GM06990 (cell line): ENCODE data around the gene PC.

ENCODE experiments used
- DNase-seq: peaks from one replicate; pipeline ENCODE4 v3.0.0-alpha.2; 2011; ENCODE audit not compliant: insufficient read length; ENCODE audit errors: extremely low read depth
- H3K27me3 ChIP-seq: replicated peaks from 2 replicates; pipeline ENCODE4 v1.6.0; 2011; ENCODE audit warnings: low read length; ENCODE audit not compliant: control insufficient read depth, insufficient read depth
- H3K36me3 ChIP-seq: 2 replicates; pipeline ENCODE4 v1.5.1; 2011; ENCODE audit warnings: low read length; ENCODE audit not compliant: control insufficient read depth, insufficient read depth
- H3K4me3 ChIP-seq: replicated peaks from 2 replicates; pipeline ENCODE4 v1.5.1; 2011; ENCODE audit warnings: low read depth, mild to moderate bottlenecking, control low read depth, low read length
- TF ChIP-seq, protein P1 (sequence below): IDR thresholded peaks from 2 replicates; pipeline ENCODE4 v1.5.1; 2011; ENCODE audit warnings: low read length, control low read depth, mild to moderate bottlenecking, inconsistent platforms; ENCODE audit not compliant: insufficient read depth, poor library complexity, severe bottlenecking

Gene PC

DNA sequence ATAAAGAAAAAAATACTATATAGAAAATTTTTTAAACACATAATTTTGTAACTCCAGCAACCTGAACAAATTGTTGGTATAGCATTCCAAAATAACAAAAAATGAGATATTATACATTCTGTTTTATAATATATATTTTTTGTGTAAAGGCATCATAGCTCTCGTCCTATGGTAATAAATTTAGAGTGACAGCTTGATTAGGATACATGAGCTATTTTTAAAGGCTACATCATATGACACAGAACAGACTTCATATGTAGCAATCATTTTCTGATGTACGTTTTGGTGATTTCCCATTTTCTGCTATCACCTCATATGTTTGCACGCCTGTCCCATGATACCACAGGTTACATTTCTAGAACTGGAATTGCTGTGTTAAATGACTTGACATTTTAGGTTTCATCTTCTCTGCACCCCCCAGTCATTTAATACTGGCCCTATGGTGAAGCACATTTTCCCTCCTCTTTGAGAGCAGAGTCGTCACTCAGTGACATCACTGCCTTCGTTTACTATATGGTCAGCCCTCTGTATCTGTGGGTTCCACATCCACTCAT is 19.5 kb downstream of the PC start:
- DNase-seq = no peak
- TF ChIP-seq, protein P1, sequence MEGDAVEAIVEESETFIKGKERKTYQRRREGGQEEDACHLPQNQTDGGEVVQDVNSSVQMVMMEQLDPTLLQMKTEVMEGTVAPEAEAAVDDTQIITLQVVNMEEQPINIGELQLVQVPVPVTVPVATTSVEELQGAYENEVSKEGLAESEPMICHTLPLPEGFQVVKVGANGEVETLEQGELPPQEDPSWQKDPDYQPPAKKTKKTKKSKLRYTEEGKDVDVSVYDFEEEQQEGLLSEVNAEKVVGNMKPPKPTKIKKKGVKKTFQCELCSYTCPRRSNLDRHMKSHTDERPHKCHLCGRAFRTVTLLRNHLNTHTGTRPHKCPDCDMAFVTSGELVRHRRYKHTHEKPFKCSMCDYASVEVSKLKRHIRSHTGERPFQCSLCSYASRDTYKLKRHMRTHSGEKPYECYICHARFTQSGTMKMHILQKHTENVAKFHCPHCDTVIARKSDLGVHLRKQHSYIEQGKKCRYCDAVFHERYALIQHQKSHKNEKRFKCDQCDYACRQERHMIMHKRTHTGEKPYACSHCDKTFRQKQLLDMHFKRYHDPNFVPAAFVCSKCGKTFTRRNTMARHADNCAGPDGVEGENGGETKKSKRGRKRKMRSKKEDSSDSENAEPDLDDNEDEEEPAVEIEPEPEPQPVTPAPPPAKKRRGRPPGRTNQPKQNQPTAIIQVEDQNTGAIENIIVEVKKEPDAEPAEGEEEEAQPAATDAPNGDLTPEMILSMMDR = no peak

DNA sequence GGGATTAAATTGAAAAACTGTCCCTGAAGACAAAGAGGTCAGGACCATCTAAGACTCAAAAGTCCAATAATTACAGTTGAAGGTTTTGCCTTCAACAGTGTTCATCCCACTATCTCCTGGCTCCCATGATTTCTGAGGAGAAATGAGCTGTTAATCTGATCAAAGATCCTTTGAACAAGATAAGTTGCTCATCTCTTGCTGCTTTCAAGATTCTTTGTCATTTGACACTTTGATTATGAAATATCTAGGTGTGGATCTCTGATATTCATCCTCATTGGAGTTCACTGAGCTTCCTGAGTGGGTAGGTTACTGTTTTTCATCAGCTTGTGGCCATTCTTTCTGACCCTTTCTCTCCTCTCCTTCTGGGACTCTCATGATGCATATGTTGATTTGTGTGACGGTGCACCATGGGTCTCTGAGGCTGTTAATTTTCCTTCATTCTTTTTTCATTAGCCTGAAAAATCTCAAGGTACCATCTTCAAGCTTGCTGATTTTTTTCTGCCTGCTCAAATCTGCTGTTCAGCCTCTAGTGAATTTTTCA is 20.9 kb downstream of the PC start:
- DNase-seq = no peak
- H3K4me3 ChIP-seq = no peak overlapping the region
- no peaks in the 10 kb centered on the region for H3K27me3 ChIP-seq
- no peaks in the 10 kb centered on the region for H3K36me3 ChIP-seq
- TF ChIP-seq, protein P1 = no peak

More for the DNA sequence above, 19.5 kb downstream of the PC start:
- no peaks in the 10 kb centered on the region for H3K36me3 ChIP-seq
- no peaks in the 10 kb centered on the region for H3K27me3 ChIP-seq
- H3K4me3 ChIP-seq = no peak overlapping the region

DNA sequence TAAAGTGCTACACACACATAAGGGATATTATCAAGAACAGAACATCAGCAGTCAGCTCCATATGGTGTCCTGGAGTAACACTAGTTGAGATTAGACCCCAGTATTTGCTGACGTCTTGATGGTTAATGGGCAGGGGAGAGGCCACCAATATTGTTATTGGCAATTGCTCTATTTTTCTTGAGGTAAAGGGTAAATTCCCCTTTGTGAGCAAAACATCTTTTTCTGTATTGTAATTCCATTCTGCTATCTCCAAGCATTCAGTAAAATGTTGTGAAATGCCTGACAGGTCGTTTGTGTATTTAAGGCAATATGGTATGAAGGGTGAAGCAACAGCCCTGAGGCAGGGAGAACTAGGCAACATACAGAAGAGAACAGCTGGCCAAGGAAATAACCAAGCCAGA is 21.9 kb downstream of the PC start:
- Histone ChIP-seq H3K36me3 (no peaks in the 10 kb centered on the region), H3K27me3 (no peaks in the 10 kb centered on the region), H3K4me3 (no peak overlapping the region)
- TF ChIP-seq, protein P1 = no peak
- DNase-seq = no peak

GRCh38 chr11:66934950-66935779 is 23.0 kb downstream of the PC start:
- no peaks in the 10 kb centered on the region for H3K36me3 ChIP-seq
- DNase-seq = no peak
- TF ChIP-seq, protein P1 = no peak
- H3K27me3 ChIP-seq = no peaks in the 10 kb centered on the region
- no peak overlapping the region for H3K4me3 ChIP-seq

- TF ChIP-seq, protein P1 = no peak
- Histone ChIP-seq H3K4me3 (no peak overlapping the region), H3K27me3 (no peaks in the 10 kb centered on the region), H3K36me3 (no peaks in the 10 kb centered on the region)
- no peak for DNase-seq
Measured at GRCh38 chr11:66933531-66933930, 24.7 kb downstream of the PC start.
